GM12874 (cell line): ENCODE data around the gene PRRG3.

ENCODE experiments used
- TF ChIP-seq, protein P1 (sequence below): IDR thresholded peaks from 2 replicates; pipeline ENCODE4 v1.5.1; 2011; ENCODE audit warnings: low read depth, mild to moderate bottlenecking, control low read depth, low read length, moderate library complexity; ENCODE audit not compliant: insufficient read depth

The PRRG3 gene

GRCh38 chrX:151694661-151695582, at the start of gene PRRG3:
PRRG3 (plus strand) TSS chrX:151695458; CDS start chrX:151698815, 3,357 bp downstream.
- TF ChIP-seq, protein P1, sequence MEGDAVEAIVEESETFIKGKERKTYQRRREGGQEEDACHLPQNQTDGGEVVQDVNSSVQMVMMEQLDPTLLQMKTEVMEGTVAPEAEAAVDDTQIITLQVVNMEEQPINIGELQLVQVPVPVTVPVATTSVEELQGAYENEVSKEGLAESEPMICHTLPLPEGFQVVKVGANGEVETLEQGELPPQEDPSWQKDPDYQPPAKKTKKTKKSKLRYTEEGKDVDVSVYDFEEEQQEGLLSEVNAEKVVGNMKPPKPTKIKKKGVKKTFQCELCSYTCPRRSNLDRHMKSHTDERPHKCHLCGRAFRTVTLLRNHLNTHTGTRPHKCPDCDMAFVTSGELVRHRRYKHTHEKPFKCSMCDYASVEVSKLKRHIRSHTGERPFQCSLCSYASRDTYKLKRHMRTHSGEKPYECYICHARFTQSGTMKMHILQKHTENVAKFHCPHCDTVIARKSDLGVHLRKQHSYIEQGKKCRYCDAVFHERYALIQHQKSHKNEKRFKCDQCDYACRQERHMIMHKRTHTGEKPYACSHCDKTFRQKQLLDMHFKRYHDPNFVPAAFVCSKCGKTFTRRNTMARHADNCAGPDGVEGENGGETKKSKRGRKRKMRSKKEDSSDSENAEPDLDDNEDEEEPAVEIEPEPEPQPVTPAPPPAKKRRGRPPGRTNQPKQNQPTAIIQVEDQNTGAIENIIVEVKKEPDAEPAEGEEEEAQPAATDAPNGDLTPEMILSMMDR, result no peak

DNA sequence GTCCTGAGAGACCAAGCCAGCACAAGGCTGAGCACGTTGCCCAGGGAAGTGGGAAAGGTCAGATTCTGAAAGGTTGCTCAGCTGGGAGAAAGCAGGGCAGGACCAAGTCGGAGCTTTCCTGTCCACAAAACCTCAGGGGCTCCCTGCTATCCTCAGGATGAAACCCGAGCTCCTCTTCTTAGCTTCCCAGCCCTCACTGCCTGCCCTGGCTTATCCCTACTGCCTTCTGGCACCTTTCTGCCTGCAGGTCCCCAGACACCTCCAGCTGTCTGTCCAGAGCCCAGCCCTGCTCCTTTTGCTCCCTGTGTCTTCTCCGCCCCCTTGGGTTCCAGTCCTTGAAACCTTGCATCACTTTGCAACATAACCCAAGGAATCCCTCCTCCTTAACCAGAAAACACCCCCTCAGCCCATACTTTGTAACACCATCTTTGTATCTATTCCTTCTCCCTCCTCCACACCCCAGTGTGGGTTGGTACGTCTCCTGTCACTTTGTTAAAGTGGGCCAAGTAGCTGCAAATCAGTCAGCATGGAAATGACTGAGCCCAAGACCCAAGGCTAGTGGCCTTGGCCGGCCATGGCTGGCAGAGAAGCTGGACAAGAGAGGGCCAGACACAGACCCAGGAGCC, 20.0 kb upstream of the PRRG3 start:
- TF ChIP-seq, protein P1, result no peak

- TF ChIP-seq, protein P1, result no peak
These were observed 19.1 kb upstream of the PRRG3 start for GRCh38 chrX:151676196-151676595.

GRCh38 chrX:151679798-151680402, 15.4 kb upstream of the PRRG3 start:
- TF ChIP-seq, protein P1, result no peak

GRCh38 chrX:151680805-151681204, 14.5 kb upstream of the PRRG3 start:
- TF ChIP-seq, protein P1, result peak; percentile 65

- TF ChIP-seq, protein P1, result no peak
These were observed 7.6 kb upstream of the PRRG3 start for GRCh38 chrX:151687635-151688034.

GRCh38 chrX:151688695-151689094, 6.6 kb upstream of the PRRG3 start:
- TF ChIP-seq, protein P1, result no peak
